Measurements from ENCODE around the gene PLXNA4.

The PLXNA4 gene

GRCh38 chr7:132575982-132576720, at the start of gene PLXNA4:
Gene PLXNA4 (minus strand): TSS chr7:132576470. CDS start chr7:132508693, 67,777 bp downstream.
- TF ChIP-seq CTCF (IDR thresholded peaks at IDR 0.05; ENCODE audit: low read length) (no peak), EZH2 (IDR thresholded peaks at IDR 0.05; ENCODE audit: borderline replicate concordance, low read length) (no peak)
- H3K4me1 ChIP-seq (ENCODE audit: insufficient read depth, low read length, severe bottlenecking), result no peaks in the 10 kb centered on the region
- H2AFZ ChIP-seq (ENCODE audit: low read length), result no peak within 1 kb of the TSS
- H3K9me3 ChIP-seq (ENCODE audit: low read length), result no peaks in the 10 kb centered on the region
- no peaks in the 10 kb centered on the region for H4K20me1 ChIP-seq (ENCODE audit: insufficient read depth, low read length)
- H3K27me3 ChIP-seq (ENCODE audit: insufficient read depth, low read length), result peaks cover 5% of the 10 kb centered on the region; the same call in 1 of the 2 replicates
- no peak within 1 kb of the TSS for H3K4me2 ChIP-seq (ENCODE audit: low read length)
- H3K9ac ChIP-seq (ENCODE audit: low read length), result no peak within 1 kb of the TSS
- H3K9me2 ChIP-seq (ENCODE audit: low read depth, low read length), result no peaks in the 10 kb centered on the region
- H3K79me2 ChIP-seq (ENCODE audit: insufficient read depth, low read length), result no peaks in the 10 kb centered on the region
- H3F3A ChIP-seq (ENCODE audit: insufficient read depth, low read length), result no peaks in the 10 kb centered on the region
- no peak within 1 kb of the TSS for H3K4me3 ChIP-seq (ENCODE audit: low read depth, low read length, poor library complexity, severe bottlenecking)
- no peak within 1 kb of the TSS for H3K27ac ChIP-seq (ENCODE audit: low read depth, low read length, poor library complexity, severe bottlenecking)
- no peaks in the 10 kb centered on the region for H3K36me3 ChIP-seq (ENCODE audit: insufficient read depth, low read length)

- Histone ChIP-seq H3K9me2 (ENCODE audit: low read depth, low read length) (no peaks in the 10 kb centered on the region), H3K27me3 (ENCODE audit: insufficient read depth, low read length) (no peaks in the 10 kb centered on the region), H3K4me2 (ENCODE audit: low read length) (no peak overlapping the region), H3K27ac (ENCODE audit: low read depth, low read length, poor library complexity, severe bottlenecking) (no peak overlapping the region), H3K36me3 (ENCODE audit: insufficient read depth, low read length) (no peaks in the 10 kb centered on the region), H4K20me1 (ENCODE audit: insufficient read depth, low read length) (no peaks in the 10 kb centered on the region), H3K9me3 (ENCODE audit: low read length) (no peaks in the 10 kb centered on the region), H3K9ac (ENCODE audit: low read length) (no peak overlapping the region), H3K79me2 (ENCODE audit: insufficient read depth, low read length) (no peaks in the 10 kb centered on the region), H2AFZ (ENCODE audit: low read length) (no peak overlapping the region), H3K4me1 (ENCODE audit: insufficient read depth, low read length, severe bottlenecking) (no peaks in the 10 kb centered on the region), H3K4me3 (ENCODE audit: low read depth, low read length, poor library complexity, severe bottlenecking) (no peak overlapping the region), H3F3A (ENCODE audit: insufficient read depth, low read length) (no peaks in the 10 kb centered on the region)
- TF ChIP-seq CTCF (IDR thresholded peaks at IDR 0.05; ENCODE audit: low read length) (no peak), EZH2 (IDR thresholded peaks at IDR 0.05; ENCODE audit: borderline replicate concordance, low read length) (no peak)
Observed at GRCh38 chr7:132625651-132626050, 49.4 kb upstream of the PLXNA4 start.

- Histone ChIP-seq H3K4me1 (ENCODE audit: insufficient read depth, low read length, severe bottlenecking) (no peaks in the 10 kb centered on the region), H3K4me2 (ENCODE audit: low read length) (no peak overlapping the region), H3F3A (ENCODE audit: insufficient read depth, low read length) (no peaks in the 10 kb centered on the region), H3K4me3 (ENCODE audit: low read depth, low read length, poor library complexity, severe bottlenecking) (no peak overlapping the region), H2AFZ (ENCODE audit: low read length) (no peak overlapping the region), H3K9me3 (ENCODE audit: low read length) (no peaks in the 10 kb centered on the region), H4K20me1 (ENCODE audit: insufficient read depth, low read length) (no peaks in the 10 kb centered on the region), H3K9me2 (ENCODE audit: low read depth, low read length) (no peaks in the 10 kb centered on the region), H3K9ac (ENCODE audit: low read length) (no peak overlapping the region), H3K36me3 (ENCODE audit: insufficient read depth, low read length) (no peaks in the 10 kb centered on the region), H3K27me3 (ENCODE audit: insufficient read depth, low read length) (no peaks in the 10 kb centered on the region), H3K27ac (ENCODE audit: low read depth, low read length, poor library complexity, severe bottlenecking) (no peak overlapping the region), H3K79me2 (ENCODE audit: insufficient read depth, low read length) (no peaks in the 10 kb centered on the region)
- TF ChIP-seq EZH2 (IDR thresholded peaks at IDR 0.05; ENCODE audit: borderline replicate concordance, low read length), result no peak
- no peak for TF ChIP-seq CTCF (IDR thresholded peaks at IDR 0.05; ENCODE audit: low read length)
Observed at GRCh38 chr7:132622081-132622480, 45.8 kb upstream of the PLXNA4 start.
